Stimulated activated CD4-positive, alpha-beta T cell treated with anti-CD3 and anti-CD28 coated beads, Interleukin-15, amount 100 ng/mL, for 1 hour (primary cell): ENCODE results near the gene ANAPC15.

Experiments
- DNase-seq, 2 donors: peaks; one replicate each; pipeline ENCODE4 v3.0.0-alpha.2; 2020; ENCODE audit warnings: low read depth in 1 of 2, low spot score in 1 of 2

The ANAPC15 gene

DNA sequence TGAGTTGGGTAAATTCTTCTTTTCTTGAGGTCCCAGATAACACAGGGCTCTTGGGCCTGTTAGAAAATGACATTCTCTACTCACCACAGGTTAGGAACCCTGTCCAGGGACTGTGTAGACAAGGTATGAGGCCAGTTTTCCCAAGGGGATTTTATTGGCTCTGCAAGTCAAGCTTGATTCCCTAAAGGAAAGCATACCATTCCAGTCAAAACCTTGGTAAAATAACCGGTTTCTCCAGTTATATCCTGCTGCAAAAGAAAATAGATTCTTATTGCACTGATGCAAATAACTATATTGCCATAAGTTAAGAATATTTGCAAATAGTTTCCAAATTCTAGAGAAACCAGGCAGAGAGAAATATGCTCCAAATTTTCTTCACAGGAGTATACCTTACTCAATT, 13.5 kb upstream of the ANAPC15 start:
- no peak for DNase-seq

DNA sequence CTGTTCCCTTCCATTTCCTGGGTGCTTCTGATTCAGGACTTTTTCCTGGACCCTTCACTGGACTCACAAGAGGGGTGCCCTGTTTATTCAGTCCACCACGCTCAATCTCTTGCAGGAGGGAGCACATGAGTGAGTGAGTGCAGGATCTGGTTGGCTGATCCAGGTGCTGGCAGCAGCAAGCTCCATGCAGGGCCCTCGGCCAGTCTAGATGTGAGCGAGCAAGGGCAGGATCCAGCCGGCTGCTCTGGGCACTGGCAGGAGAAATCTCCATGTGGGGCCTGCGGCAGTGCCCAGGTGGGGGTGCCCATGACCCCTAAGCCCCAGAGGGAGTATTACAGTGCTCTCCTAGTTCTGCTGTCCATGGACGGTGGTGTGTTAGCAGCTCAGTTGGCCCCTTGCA, 11.6 kb upstream of the ANAPC15 start:
- DNase-seq = no peak

DNA sequence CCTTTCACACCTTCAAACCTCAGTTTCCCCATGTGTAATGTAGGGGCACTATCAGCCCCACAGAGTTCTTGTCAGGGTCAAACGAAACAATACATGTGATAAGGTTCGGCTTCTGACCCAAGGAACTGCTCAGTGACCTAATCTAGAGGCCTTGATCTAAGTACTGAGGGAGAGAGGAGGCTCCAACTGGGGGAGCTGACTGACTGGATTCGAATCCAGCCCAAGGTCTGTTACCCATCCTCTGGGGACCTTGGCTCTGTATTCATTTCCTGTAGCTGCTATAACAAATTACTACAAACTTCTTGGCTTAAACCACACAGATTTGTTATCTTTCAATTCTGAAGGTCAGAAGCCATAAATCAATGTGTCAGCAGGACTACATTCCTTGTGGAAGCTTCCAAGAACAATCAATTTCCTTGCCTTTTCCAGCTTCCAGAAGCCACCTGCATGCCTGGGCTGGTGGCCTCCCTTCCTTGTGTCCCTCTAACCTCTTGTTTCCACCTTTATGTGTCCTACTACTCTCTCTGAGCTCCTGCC, 10.7 kb upstream of the ANAPC15 start:
- DNase-seq = no peak

DNA sequence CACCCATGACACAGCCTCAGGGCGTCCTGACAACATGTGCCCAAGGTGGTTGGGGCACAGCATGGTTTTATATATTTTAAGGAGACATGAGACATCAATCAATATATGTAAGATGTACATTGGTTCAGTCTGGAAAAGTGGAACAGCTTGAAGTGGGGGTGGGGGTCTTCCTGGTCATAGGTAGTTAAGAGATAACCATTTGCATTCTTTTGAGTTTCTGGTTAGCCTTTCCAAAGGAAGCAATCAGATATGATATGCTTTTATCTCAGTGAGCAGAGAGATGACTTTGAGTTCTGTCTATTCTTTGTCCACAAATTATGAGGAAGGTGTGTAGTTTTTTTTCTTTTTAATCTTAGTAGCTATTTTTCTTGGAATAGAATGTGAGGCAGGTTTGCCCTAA, 10.1 kb upstream of the ANAPC15 start:
- no peak for DNase-seq

DNA sequence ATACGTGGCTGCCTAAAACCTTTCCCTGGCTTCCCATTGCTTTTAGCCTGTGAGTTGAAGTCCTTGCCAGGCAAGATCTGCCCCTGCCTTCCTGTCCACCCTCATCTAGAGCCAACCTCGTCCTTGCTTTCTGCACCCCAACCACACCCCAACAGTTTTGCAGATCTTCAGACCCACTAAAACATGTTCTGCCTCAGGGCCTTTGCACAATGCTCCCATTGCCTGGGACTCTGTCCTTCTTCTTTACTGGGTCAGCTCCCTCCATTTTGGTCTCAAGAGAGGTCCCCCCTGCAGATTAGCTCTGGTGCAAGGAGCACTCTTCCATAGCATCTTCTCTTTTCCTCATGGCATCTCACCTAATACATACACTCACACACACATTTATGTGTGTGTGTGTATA, 8.4 kb upstream of the ANAPC15 start:
- DNase-seq = no peak

DNA sequence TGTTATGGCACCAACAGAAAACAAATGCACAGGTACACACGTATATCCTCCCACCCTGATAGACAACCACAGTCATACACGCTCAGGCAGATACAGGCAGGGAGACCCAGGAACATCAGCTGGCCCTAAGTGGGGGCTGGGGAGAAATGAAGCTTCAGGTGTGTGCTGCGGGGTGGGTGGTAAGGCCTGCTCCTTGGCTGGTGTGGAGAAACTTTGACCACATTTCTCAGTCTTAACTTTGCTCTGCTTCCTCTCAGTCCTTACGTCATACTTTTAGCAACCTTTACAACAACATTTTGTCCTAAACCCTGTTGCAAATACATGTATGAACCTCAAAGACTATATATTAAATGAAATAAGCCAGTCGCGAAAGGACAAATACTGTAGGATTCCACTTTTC, 6.7 kb upstream of the ANAPC15 start:
- DNase-seq = no peak

DNA sequence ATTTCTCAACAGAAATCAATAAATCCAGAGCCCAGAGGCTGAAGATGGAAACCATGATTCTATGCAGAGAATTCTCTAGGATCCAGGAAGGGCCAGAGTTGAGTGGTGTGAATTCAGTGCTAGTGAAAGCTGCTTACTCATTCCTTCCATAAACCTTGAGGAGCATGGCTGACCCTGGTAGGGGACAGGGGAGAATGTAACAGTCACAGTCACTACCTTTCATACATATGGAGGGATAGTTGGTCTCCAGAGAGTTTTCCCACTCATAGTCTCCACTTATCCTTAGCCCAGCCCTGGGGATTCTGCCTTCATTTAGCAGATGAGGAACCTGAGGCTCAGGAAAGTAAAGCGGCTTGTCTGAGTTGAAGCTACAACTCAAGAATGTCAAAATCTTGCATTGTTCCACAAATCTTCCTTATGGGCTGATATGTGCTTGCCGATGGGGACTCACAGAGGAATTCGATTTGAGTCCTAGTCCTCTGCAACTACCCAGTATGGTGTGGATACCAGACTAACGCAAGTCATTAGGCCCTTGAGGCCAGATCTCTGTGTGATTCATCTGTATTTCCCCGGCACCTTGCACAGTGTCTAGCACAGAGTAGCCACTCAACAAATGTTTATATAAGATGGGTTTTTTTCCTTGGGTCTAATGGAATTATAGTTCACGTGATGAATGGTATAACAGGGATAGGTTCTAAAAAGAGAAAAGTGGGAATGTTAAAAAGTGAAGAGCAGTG, 3.7 kb upstream of the ANAPC15 start:
- DNase-seq = no peak

DNA sequence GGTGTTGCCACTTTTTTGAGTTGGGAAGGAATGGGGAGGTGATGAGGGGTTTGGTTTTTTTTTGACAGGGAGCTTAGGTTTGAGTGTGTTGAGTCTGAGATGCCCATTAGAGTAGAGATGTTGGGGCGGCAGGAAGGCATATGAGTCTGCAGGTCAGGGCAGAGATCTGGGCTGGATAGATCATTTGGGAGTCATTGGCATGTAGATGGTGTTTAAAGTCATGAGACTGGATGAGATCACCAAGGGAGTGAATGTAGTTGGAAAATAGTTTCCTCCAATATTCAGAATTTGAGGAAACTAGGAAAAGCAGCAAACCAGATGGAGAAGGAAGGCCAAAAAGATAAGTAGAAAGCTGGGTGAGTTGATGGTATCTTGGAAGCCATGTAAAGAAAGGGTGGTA, 2.1 kb upstream of the ANAPC15 start:
- no peak for DNase-seq

DNA sequence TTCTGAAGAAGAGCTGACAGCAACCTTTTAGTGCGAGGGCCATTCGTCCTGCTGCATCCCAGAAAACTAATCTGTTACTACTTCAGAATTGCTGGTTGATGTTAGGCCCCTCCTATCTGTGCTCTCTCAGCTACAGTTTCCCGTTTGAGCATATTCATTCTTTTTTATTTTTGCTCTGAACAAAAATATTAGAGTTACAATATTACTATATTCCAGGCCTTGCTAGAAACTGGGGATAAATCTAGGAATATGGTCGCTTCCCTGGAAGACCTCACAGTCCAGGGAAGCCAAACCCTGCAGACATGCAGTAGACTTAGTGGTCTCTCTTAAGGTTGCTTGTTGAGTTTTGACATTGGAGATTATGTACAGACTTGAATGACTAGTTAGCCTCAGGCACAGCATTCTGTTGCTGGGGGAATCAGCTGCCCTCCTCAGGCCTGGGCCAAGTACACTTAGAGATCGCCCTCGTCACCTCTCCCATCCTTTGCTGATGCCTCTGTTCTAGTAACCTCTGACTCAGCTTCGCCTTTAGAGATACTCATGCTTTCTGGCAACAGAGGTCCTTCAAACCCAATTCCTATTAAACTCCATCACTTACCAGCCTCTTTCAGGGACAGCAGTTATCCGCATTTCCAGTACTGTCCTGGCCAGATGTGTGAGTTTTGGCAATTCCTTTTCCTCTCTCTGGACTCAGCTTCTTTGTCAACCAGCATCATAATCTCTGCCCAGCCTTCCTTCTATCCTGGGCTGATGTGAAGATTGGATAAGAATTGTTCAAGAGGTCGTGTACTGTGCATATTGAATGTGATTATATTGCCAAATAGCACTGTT, 698 bp upstream of the ANAPC15 start:
- DNase-seq = no peak

DNA sequence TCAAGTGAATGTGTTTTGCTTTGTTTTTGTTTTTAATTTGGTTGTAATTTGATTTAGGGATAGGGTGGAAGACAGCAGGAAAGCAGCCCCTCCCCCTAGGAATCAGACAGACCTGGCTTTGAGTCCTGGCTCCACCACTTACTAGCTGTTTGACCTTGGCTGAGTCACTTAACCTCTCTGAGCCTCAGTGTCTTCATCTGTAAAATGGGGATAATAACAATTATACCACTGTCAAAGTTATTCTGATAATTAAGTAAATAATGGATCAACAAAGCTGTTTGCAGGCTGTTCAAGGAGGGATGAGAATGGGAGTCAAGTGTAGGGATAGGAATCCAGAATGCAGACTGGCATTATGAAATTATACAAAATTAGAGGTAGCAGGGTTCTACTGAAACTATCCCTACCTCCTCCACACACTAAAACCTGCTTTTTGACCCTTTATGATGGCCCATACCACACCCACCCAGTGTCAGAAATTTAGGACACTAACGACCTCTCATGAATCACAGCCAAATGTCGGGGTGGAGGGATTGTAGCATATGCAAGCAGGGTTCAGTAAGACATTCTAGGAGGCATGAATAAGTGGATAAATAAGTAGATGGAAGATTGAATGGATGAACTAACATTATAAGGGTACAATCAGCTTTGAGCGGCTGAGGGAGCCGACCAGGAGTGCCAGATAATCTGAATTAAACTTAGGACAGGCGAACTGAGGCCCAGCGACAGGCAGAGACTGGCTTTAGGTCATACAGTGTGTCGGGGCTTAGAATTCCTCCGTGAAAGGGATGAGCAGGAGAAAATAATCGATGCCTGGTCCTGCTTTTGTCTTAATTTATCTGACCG, 974 bp downstream of the ANAPC15 start:
- no peak for DNase-seq

DNA sequence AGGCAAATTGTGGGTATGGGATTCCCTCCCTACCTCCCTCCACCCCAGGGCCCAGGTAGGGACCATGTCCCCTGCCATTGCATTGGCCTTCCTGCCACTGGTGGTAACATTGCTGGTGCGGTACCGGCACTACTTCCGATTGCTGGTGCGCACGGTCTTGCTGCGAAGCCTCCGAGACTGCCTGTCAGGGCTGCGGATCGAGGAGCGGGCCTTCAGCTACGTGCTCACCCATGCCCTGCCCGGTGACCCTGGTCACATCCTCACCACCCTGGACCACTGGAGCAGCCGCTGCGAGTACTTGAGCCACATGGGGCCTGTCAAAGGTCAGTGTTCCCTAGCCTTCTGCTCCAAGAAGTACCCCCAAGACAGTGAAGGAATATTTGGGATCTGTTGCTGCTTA, 6.6 kb downstream of the ANAPC15 start, which contains the start of gene TOMT:
TOMT (plus strand) TSS at position 37 of the 400 bp plus-strand sequence; CDS start at position 65, 28 bp downstream.
- DNase-seq = no peak

DNA sequence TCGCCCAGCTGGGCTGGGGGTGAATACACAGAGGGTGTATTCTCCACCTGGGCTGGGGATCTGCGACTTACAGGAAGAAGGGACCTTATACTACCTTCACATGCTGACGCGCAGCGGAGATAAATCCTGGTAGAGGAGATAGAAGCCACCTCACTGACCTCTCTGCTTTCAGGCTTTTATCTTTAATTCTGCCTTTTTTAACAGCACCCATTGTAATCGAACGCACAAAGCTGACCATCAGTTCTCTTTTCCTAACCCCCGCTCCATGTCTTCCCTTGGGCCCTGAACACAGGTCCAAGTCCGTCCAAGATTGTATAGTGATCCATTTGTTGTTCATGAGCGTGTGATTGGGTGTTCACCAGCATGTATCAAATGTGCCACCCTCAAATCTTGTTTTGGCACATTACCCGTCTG, 8.7 kb downstream of the ANAPC15 start:
- no peak for DNase-seq

DNA sequence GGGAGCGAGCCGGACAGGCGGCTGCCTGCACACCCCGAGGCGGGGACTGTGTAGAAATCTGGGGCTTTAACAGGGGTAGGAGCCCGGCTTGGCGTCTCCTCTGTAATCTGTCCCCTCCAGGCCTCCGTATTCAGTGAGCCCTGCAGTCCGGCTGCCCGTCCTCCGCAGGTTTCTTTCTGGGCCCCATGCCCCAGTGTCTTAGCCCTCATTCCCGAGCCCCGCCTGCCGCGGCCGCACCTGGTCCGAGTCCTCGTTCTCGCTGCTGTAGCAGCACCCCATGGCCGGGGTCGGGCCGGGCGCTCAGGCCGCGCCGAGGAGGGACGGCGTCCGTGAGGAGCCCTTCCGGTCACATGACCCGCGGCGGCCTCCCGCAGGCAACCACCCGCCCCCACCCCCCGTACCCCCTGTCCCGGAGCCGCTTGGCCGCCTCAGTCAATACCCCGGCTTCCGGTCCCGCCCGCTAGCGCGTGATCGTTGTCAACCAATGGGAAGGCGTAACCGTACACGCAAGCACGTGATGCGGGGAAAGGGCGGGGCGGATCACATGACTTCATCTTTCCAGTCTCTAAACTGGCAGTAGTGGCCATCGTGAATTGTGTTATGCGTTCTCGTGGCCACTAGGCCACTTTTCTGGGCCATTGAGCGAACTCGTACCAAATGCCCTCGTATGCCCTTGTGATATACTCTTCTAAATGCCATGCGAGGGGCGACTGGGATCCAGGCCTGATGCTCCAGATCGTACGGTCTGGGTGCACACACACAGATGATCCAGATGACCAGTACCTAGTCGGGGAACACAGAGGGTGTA, 9.3 kb downstream of the ANAPC15 start, which contains the start of gene LAMTOR1:
LAMTOR1 (minus strand) TSS at position 352 of the 808 bp plus-strand sequence; CDS start at position 279, 73 bp downstream.
- DNase-seq = peak; percentile 91 to 94

DNA sequence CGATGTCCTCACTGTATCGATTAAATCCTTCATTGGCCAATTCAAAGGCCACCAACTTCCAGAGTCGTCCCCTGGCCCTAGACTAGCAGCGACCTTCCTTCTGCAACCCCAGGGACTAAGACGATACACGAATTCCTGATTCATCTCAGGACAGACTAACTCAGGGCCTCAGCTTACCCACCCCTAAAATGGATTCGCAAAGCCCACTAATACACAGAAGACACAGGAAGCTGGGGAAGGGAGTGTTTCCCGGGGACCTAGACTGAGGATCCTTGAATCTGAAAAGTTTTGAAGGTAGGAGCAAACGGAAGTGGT, 9.9 kb downstream of the ANAPC15 start:
- DNase-seq = no peak

DNA sequence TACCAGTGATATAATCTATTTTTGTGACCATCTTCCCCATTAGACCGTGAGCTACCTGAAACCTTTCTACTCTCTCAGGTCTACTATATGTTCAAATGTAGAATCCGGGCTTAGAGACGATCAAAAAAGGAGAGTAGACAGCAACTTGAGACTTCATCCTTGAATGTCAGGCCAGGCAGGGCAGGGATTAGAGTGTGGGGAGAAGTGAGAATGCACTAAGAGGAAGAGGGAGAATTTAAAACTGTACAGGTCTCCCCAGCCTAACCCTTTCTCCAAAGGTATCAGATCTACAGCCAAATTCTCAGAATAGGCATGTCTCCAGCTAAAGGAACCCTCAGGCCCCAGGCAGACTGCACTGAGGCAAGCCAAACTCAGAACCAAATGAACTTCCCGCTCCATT, 10.3 kb downstream of the ANAPC15 start:
- DNase-seq = no peak

DNA sequence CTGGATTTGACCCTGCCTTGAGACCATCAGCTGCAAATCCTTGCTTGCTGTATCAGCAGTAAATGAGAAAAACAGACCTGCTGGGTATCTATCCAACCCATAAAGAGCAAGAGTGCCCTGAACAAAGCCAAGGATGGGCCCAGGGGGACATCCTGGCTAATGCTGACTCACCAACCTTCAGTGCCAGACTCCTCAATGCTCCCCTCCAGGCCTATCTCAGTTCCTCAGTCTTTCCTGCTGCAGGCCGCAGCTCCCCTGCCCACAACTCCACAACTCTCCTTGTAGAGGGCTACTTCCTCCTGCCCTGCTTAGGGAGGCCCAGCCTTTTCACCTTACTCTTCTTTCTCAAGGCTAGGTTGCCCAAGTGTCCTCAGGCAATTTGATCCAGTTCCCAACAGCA, 12.0 kb downstream of the ANAPC15 start:
- DNase-seq = no peak

DNA sequence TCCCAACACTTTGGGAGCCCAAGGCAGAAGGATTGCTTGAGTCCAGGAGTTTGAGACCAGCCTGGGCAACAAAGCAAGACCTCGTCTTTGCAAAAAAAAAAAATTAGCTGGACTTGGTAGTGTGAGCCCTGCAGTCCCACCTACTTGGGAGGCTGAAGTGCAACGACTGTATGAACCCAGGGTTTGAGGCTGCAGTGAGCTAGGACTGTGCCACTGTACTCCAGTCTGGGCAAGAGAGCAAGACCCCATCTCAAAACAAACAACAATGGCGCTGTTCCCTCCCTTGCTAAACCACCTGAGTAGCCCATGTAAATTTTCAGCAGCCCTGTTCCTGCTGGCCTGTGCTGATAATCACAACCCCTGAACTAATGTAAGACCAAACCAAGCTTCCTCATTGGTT, 12.5 kb downstream of the ANAPC15 start:
- no peak for DNase-seq

DNA sequence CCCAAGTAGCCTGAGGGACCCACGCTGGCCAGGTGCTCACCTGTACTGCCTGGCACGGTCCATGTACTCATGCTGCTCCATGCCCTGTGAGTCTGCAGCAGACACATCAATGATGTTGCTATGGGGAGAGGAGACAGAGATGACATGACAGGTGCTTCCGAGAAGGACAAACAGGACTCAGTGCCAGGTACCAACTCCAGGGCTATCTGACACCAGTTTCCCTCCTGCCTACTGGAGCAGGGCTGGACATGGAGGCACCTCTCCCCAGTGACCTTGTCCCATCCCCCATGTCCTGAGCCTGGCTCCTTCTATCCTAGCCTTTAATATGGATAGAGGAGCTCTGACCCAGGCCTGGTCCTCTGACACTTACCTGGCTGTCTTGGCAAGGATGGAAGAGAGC, 13.8 kb downstream of the ANAPC15 start:
- no peak for DNase-seq

DNA sequence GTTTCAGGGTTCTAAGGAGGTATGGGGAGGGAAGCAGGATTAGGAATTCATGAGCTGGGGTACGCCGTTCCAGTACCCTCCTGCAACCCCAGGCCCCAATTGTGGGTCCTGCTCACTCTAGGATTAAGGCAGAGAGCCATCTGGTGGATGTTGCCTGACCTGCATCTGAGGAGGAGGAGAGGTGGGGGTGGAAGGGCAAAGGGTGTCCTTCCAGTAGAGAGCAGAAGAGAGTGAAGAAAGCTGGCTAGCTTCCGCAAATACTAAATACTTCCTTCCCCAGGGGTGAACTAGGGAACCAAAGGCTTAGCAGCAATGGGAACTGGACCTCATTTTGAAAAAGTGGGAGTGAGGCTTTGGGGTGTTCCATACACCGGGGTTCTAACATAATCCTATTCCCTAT, 21.2 kb downstream of the ANAPC15 start:
- peak; percentile 39 to 50 for DNase-seq

DNA sequence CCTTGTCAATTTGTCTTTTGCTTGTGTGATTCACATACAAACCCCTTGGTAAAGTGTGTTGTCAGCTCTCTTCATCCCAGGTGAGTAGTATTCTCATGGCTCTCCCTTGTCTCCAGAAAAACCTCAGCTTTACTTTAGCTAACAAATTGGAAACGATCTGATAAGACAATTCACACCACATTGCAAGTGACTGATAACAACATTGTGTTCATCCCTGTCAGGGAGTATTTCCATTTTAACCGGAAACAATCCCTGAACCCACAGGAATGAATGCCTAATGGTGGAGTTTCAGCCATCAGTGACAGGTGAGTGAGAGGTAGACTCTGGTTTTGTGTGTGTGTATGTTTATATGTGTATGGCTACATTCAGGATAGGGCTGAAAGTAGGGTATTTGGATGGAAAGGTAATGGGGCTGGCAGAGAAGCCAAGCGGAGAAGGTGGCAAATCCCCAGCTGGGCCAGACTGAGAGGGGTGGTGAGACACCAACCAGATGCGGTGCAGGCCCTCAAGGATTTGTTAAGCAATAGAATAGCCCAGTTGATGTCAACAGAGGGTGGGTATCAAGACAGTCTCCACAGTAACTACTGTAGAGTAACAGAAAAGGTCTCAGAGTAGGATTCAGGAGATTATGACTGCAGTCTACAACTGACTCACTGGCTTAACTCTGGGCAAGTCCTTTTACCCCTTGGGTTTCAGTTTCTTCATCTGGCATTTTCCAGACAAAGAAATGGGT, 24.3 kb downstream of the ANAPC15 start:
- DNase-seq = no peak
